B cell (primary cell): Measurements from ENCODE around the gene CAND2. TPM values are rescaled to one million over a fixed set of nuclear protein-coding genes. Genes with fewer than 3 reads are reported as not detected.

Source experiments
- ATAC-seq: fragments of 200-7000 bp; cut with Tn5 transposase; one replicate; pipeline ENCODE4 v1.10.0; 2021; ENCODE audit warnings: low read depth, mild to moderate bottlenecking, moderate number of reproducible peaks, moderate library complexity
- CTCF ChIA-PET: fragments of 350-600 bp; sonication (Branson Sonifier 250); formaldehyde crosslinking; loops from one replicate; lab custom pipeline; 2021; ENCODE audit warnings: antibody characterized with exemption, inconsistent platforms; lab: Charles Lee
- POLR2A ChIA-PET: fragments of 350-600 bp; sonication (Branson Sonifier 250); formaldehyde crosslinking; loops from one replicate; lab custom pipeline; 2021; ENCODE audit warnings: antibody characterized with exemption; lab: Charles Lee
- DNase-seq: peaks from one replicate; pipeline ENCODE4 v3.0.0; 2013
- H2AFZ ChIP-seq: 2 replicates; pipeline ENCODE4 v1.6.1; 2012; ENCODE audit warnings: mild to moderate bottlenecking, low read depth, low read length; ENCODE audit not compliant: insufficient read depth, poor library complexity, severe bottlenecking
- H3K27ac ChIP-seq, 2 donors: 1 replicate in 1 of 2; 2 replicates in 1 of 2; pipeline ENCODE4 v1.5.1; 2012 to 2013; ENCODE audit warnings: low read length in 2 of 2, mild to moderate bottlenecking in 2 of 2, moderate library complexity in 1 of 2
- H3K27me3 ChIP-seq, 4 experiments: fragments of 200-600 bp in 1 of 4; sonication (generic) in 1 of 4; replicated peaks in 1 of 4; 1 replicate in 2 of 4; 2 replicates in 2 of 4; pipeline versions ENCODE4 v1.6.1 to v1.7.0; 2013 to 2016; ENCODE audit warnings: low read length in 3 of 4, mild to moderate bottlenecking in 2 of 4, mixed read lengths in 1 of 4, moderate library complexity in 1 of 4; ENCODE audit not compliant: insufficient read depth in 4 of 4, control insufficient read depth in 3 of 4; ENCODE audit errors: control extremely low read depth in 1 of 4
- H3K36me3 ChIP-seq, 2 experiments: replicated peaks in 1 of 2; 1 replicate in 1 of 2; 2 replicates in 1 of 2; pipeline versions ENCODE4 v1.6.1 to v1.7.1; 2013; ENCODE audit warnings: low read length in 1 of 2; ENCODE audit not compliant: insufficient read depth in 2 of 2, control insufficient read depth in 1 of 2; ENCODE audit errors: control extremely low read depth in 1 of 2, extremely low read depth in 1 of 2
- H3K4me1 ChIP-seq, 2 donors: fragments of 200-600 bp in 1 of 2; sonication (generic) in 1 of 2; 1 replicate in 1 of 2; 2 replicates in 1 of 2; pipeline versions ENCODE4 v1.5.1 to v1.6.1; 2013 to 2017; ENCODE audit warnings: low read length in 2 of 2; ENCODE audit not compliant: control insufficient read depth in 2 of 2, insufficient read depth in 2 of 2
- H3K4me2 ChIP-seq: replicated peaks from 2 replicates; pipeline ENCODE3; 2012; ENCODE audit warnings: mild to moderate bottlenecking, low read depth, low read length; ENCODE audit not compliant: poor library complexity, severe bottlenecking
- H3K4me3 ChIP-seq, 5 experiments: fragments of 200-600 bp in 1 of 5; sonication (generic) in 1 of 5; 1 replicate in 3 of 5; 2 replicates in 2 of 5; pipeline versions ENCODE4 v1.5.1 to v1.7.0; 2011 to 2016; ENCODE audit warnings: low read length in 4 of 5, mild to moderate bottlenecking in 4 of 5, low read depth in 2 of 5, control low read depth in 1 of 5, moderate library complexity in 1 of 5; ENCODE audit not compliant: insufficient read depth in 1 of 5; ENCODE audit errors: control extremely low read depth in 1 of 5, extremely low read depth in 1 of 5
- H3K79me2 ChIP-seq: fragments of 200-600 bp; sonication (generic); one replicate; pipeline ENCODE4 v1.6.0; 2016; ENCODE audit warnings: low read length; ENCODE audit not compliant: control insufficient read depth, insufficient read depth
- H3K9ac ChIP-seq: fragments of 200-600 bp; sonication (generic); 2 replicates; pipeline ENCODE4 v1.6.1; 2017; ENCODE audit warnings: mild to moderate bottlenecking, low read length, moderate library complexity
- H3K9me3 ChIP-seq, 3 donors: one replicate each; pipeline versions ENCODE4 v1.6.1 to v1.7.1; 2013; ENCODE audit warnings: low read length in 2 of 3; ENCODE audit not compliant: control insufficient read depth in 2 of 3, insufficient read depth in 1 of 3; ENCODE audit errors: control extremely low read depth in 1 of 3
- H4K20me1 ChIP-seq: 2 replicates; pipeline ENCODE4 v1.6.0; 2012; ENCODE audit warnings: mild to moderate bottlenecking, low read length; ENCODE audit not compliant: insufficient read depth, control insufficient read depth, poor library complexity, severe bottlenecking
- H3K27ac Mint-ChIP-seq: one replicate; pipeline ENCODE4 v1.8.0; 2021; ENCODE audit warnings: mixed read lengths
- H3K27me3 Mint-ChIP-seq: one replicate; pipeline ENCODE4 v1.8.0; 2021; ENCODE audit warnings: mixed read lengths
- H3K4me1 Mint-ChIP-seq: one replicate; pipeline ENCODE4 v1.8.0; 2021; ENCODE audit warnings: mixed read lengths
- H3K4me3 Mint-ChIP-seq: one replicate; pipeline ENCODE4 v1.8.0; 2021; ENCODE audit warnings: mixed read lengths
- H3K9me3 Mint-ChIP-seq: one replicate; pipeline ENCODE4 v1.8.0; 2022; ENCODE audit warnings: mixed read lengths; ENCODE audit not compliant: insufficient read depth
- EZH2 ChIP-seq: IDR thresholded peaks from 2 replicates; pipeline ENCODE4 v1.6.1; 2012; ENCODE audit warnings: borderline replicate concordance, low read depth, mild to moderate bottlenecking, moderate library complexity, low read length; ENCODE audit not compliant: insufficient read depth, poor library complexity, severe bottlenecking
- WGBS: methylation state at CpG from one replicate; pipeline ENCODE4 v1.1.5; 2013; ENCODE audit warnings: missing lambda C conversion rate; ENCODE audit not compliant: insufficient coverage; 5-methylcytosine and 5-hydroxymethylcytosine counted together
- intact Hi-C: fragments of 100-400 bp; cut with micrococcal nuclease; formaldehyde crosslinking; loops from one replicate; pipeline ENCODE4 v1.10.0; 2022
- polyA plus RNA-seq: library from polyadenylated mRNA; depleted of rRNA; stranded (reverse); fragments of >200 nt; gene quantifications from 2 replicates; pipeline ENCODE4 v1.2.3, GENCODE V29; 2012
- total RNA-seq, 2 donors: library from RNA; stranded (reverse); fragments of 120-200 nt in 1 of 2; gene quantifications; 1 replicate in 1 of 2; 2 replicates in 1 of 2; pipeline versions ENCODE4 v1.2.3 to v1.2.4, GENCODE V29; 2013 to 2022
- TF ChIP-seq, protein P1 (sequence below): fragments of 200-600 bp; IDR thresholded peaks from one replicate; pipeline ENCODE4 v1.8.0; 2022; ENCODE audit warnings: antibody characterized with exemption, mild to moderate bottlenecking

Gene CAND2
- total and polyA plus RNA-seq, 2 donors (not counting 1 experiment from before 2014, with no cell fraction given) = 0.34 to 1.9 TPM

GRCh38 chr3:12798559-12799179 lies 2.2 kb downstream of the CAND2 start:
- H3K4me3 Mint-ChIP-seq = no peak overlapping the region
- peaks cover 0 to 14% (median 6%) of the 10 kb centered on the region in 4 experiments for H3K27me3 ChIP-seq
- CTCF ChIA-PET = interaction anchor here (0.9 to 3.3 kb wide), 6 partner anchors 11 to 91 kb away, joined by 3 to 24 read pairs (median 4); partner anchors contain the start of gene RPL32

More at GRCh38 chr3:12798559-12799179, 2.2 kb downstream of the CAND2 start:
- POLR2A ChIA-PET = no interaction called here
- Histone ChIP-seq H3K36me3 (no peaks in the 10 kb centered on the region), H3K4me2 (no peak overlapping the region), H3K9ac (no peak overlapping the region), H3K27ac (no peak overlapping the region), H3K4me1 (peaks cover 15 to 26% of the 10 kb centered on the region in 2 donors), H4K20me1 (no peaks in the 10 kb centered on the region), H3K4me3 (no peak overlapping the region), H2AFZ (no peak overlapping the region), H3K9me3 (peaks cover 0 to 3% (median 0%) of the 10 kb centered on the region in 3 donors), H3K79me2 (no peaks in the 10 kb centered on the region)
- 79% methylated on average over 9 of the region's 12 CpGs for WGBS
- TF ChIP-seq, protein P1, sequence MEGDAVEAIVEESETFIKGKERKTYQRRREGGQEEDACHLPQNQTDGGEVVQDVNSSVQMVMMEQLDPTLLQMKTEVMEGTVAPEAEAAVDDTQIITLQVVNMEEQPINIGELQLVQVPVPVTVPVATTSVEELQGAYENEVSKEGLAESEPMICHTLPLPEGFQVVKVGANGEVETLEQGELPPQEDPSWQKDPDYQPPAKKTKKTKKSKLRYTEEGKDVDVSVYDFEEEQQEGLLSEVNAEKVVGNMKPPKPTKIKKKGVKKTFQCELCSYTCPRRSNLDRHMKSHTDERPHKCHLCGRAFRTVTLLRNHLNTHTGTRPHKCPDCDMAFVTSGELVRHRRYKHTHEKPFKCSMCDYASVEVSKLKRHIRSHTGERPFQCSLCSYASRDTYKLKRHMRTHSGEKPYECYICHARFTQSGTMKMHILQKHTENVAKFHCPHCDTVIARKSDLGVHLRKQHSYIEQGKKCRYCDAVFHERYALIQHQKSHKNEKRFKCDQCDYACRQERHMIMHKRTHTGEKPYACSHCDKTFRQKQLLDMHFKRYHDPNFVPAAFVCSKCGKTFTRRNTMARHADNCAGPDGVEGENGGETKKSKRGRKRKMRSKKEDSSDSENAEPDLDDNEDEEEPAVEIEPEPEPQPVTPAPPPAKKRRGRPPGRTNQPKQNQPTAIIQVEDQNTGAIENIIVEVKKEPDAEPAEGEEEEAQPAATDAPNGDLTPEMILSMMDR = no peak
- no peak for TF ChIP-seq EZH2
- intact Hi-C loops = loop anchor here (5.0 kb wide), 1 partner anchor 136 kb away; the partner anchor contains the start of gene RAF1
- no peaks in the 10 kb centered on the region for H3K9me3 Mint-ChIP-seq
- DNase-seq (no peak), ATAC-seq (no peak)
- peaks cover 22% of the 10 kb centered on the region for H3K4me1 Mint-ChIP-seq
- peaks cover 8% of the 10 kb centered on the region for H3K27me3 Mint-ChIP-seq
- peak overlapping the region; percentile 5 for H3K27ac Mint-ChIP-seq
